ENCODE results near the gene TMEM201.

- TF ChIP-seq CEBPB (IDR thresholded peaks at IDR 0.05): no peak
- TF ChIP-seq FOXM1 (IDR thresholded peaks at IDR 0.05; ENCODE audit: borderline replicate concordance, low read depth): no peak
- no peak for TF ChIP-seq TEAD4 (IDR thresholded peaks at IDR 0.05)
- TF ChIP-seq REST (IDR thresholded peaks at IDR 0.05; ENCODE audit: low read depth): no peak
- TF ChIP-seq ZBTB7A (IDR thresholded peaks at IDR 0.05; ENCODE audit: low read depth): no peak
- no peak for TF ChIP-seq MAX (IDR thresholded peaks at IDR 0.05)
- no peak for TF ChIP-seq EGR1 (IDR thresholded peaks at IDR 0.05)
- TF ChIP-seq YY1 (IDR thresholded peaks at IDR 0.05; ENCODE audit: low read depth): no peak
- no peak for TF ChIP-seq TAF1 (IDR thresholded peaks at IDR 0.05; ENCODE audit: low read depth)
These were observed 43.8 kb upstream of the TMEM201 start for GRCh38 chr1:9544926-9545325.

All from Ishikawa (cell line).